IMR-90 (cell line): Measurements from ENCODE around the gene SUSD6. TPM values are rescaled to one million over a fixed set of nuclear protein-coding genes. Genes with fewer than 3 reads are reported as not detected.

Experiments
- ATAC-seq: fragments of 200-7000 bp; cut with Tn5 transposase; 2 replicates; pipeline ENCODE4 v1.9.1; 2020; ENCODE audit warnings: low read depth, mild to moderate bottlenecking, moderate library complexity
- BruUV-seq: library from RNA; stranded (reverse); fragments of 400-500 nt; replicated peaks from 2 replicates; lab custom pipeline; 2021; lab: Mats Ljungman, UMichigan
- CTCF ChIA-PET: fragments of 300-600 bp; formaldehyde crosslinking; extraction: SDS; loops from one replicate; lab custom pipeline; 2021; ENCODE audit warnings: antibody characterized with exemption; lab: Yijun Ruan, JAX
- POLR2A ChIA-PET: fragments of 300-600 bp; sonication (Branson Sonifier 250); formaldehyde crosslinking; loops from one replicate; lab custom pipeline; 2022; ENCODE audit warnings: antibody characterized with exemption; ENCODE audit not compliant: unreplicated experiment; lab: Charles Lee
- DNase-seq: peaks from one replicate; pipeline ENCODE4 v3.0.0; 2013
- H2AFZ ChIP-seq: replicated peaks from 2 replicates; pipeline ENCODE3; 2013; ENCODE audit warnings: low read length, mild to moderate bottlenecking; ENCODE audit not compliant: poor library complexity
- H2AK5ac ChIP-seq: 2 replicates; pipeline ENCODE4 v1.6.1; 2013; ENCODE audit warnings: low read depth, low read length, inconsistent platforms
- H2AK9ac ChIP-seq: replicated peaks from 2 replicates; pipeline ENCODE3; 2013; ENCODE audit warnings: mild to moderate bottlenecking, low read depth, low read length, moderate library complexity; ENCODE audit not compliant: poor library complexity
- H2BK120ac ChIP-seq: 2 replicates; pipeline ENCODE4 v1.6.1; 2013; ENCODE audit warnings: low read depth, low read length, inconsistent platforms
- H2BK15ac ChIP-seq: 3 replicates; pipeline ENCODE4 v1.6.1; 2013; ENCODE audit warnings: low read depth, low read length, inconsistent platforms
- H2BK20ac ChIP-seq: 2 replicates; pipeline ENCODE4 v1.6.1; 2013; ENCODE audit warnings: low read depth, mild to moderate bottlenecking, inconsistent platforms, low read length, moderate library complexity
- H2BK5ac ChIP-seq: 2 replicates; pipeline ENCODE4 v1.6.1; 2013; ENCODE audit warnings: mild to moderate bottlenecking, low read depth, low read length, inconsistent platforms; ENCODE audit not compliant: poor library complexity, severe bottlenecking
- H3K14ac ChIP-seq: replicated peaks from 2 replicates; pipeline ENCODE4 v1.6.1; 2013; ENCODE audit warnings: low read depth, low read length, inconsistent platforms
- H3K18ac ChIP-seq: 2 replicates; pipeline ENCODE4 v1.6.1; 2013; ENCODE audit warnings: low read depth, low read length, control low read depth
- H3K23ac ChIP-seq: 2 replicates; pipeline ENCODE4 v1.6.1; 2013; ENCODE audit warnings: low read depth, low read length, inconsistent platforms
- H3K27ac ChIP-seq: 2 replicates; pipeline ENCODE4 v1.5.1; 2013; ENCODE audit warnings: mild to moderate bottlenecking, control low read depth, low read length; ENCODE audit not compliant: insufficient read depth
- H3K27me3 ChIP-seq: 2 replicates; pipeline ENCODE4 v1.6.1; 2013; ENCODE audit warnings: low read length; ENCODE audit not compliant: control insufficient read depth, insufficient read depth
- H3K36me3 ChIP-seq: 2 replicates; pipeline ENCODE4 v1.6.1; 2013; ENCODE audit warnings: low read length, mixed read lengths; ENCODE audit not compliant: control insufficient read depth, insufficient read depth
- H3K4ac ChIP-seq: 2 replicates; pipeline ENCODE4 v1.6.1; 2013; ENCODE audit warnings: low read depth, low read length, inconsistent platforms
- H3K4me1 ChIP-seq: 2 replicates; pipeline ENCODE4 v1.6.1; 2013; ENCODE audit warnings: low read length, mixed read lengths; ENCODE audit not compliant: control insufficient read depth, insufficient read depth
- H3K4me2 ChIP-seq: 2 replicates; pipeline ENCODE4 v1.6.1; 2013; ENCODE audit warnings: low read depth, mild to moderate bottlenecking, control low read depth, low read length, moderate library complexity
- H3K4me3 ChIP-seq: 2 replicates; pipeline ENCODE4 v1.5.1; 2013; ENCODE audit warnings: low read depth, mild to moderate bottlenecking, control low read depth, low read length, moderate library complexity; ENCODE audit not compliant: insufficient read depth
- H3K56ac ChIP-seq: 2 replicates; pipeline ENCODE4 v1.6.1; 2013; ENCODE audit warnings: low read length, inconsistent platforms; ENCODE audit not compliant: insufficient read depth; ENCODE audit errors: extremely low read depth
- H3K79me1 ChIP-seq, 2 experiments: 2 replicates each; pipeline ENCODE4 v1.6.1; 2013; ENCODE audit warnings: low read length in 2 of 2, inconsistent platforms in 1 of 2, low read depth in 1 of 2
- H3K9ac ChIP-seq: 2 replicates; pipeline ENCODE4 v1.6.1; 2013; ENCODE audit warnings: low read depth, low read length, control low read depth
- H3K9me1 ChIP-seq: 2 replicates; pipeline ENCODE4 v1.6.1; 2013; ENCODE audit warnings: low read length, inconsistent platforms; ENCODE audit not compliant: insufficient read depth
- H3K9me3 ChIP-seq: 2 replicates; pipeline ENCODE4 v1.6.1; 2013; ENCODE audit warnings: low read length; ENCODE audit not compliant: control insufficient read depth, insufficient read depth
- H4K20me1 ChIP-seq: 2 replicates; pipeline ENCODE4 v1.6.1; 2013; ENCODE audit warnings: low read length, inconsistent platforms; ENCODE audit not compliant: insufficient read depth
- H4K5ac ChIP-seq: 2 replicates; pipeline ENCODE4 v1.6.1; 2013; ENCODE audit warnings: mild to moderate bottlenecking, low read depth, low read length, control low read depth
- H4K8ac ChIP-seq, 2 experiments: 2 replicates each; pipeline ENCODE4 v1.6.1; 2013; ENCODE audit warnings: low read depth in 2 of 2, low read length in 2 of 2, control low read depth in 1 of 2, inconsistent platforms in 1 of 2
- H4K91ac ChIP-seq: 2 replicates; pipeline ENCODE4 v1.6.1; 2013; ENCODE audit warnings: low read depth, low read length, inconsistent platforms; ENCODE audit not compliant: insufficient read depth
- CEBPB ChIP-seq: IDR thresholded peaks from 2 replicates; pipeline ENCODE4 v1.6.1; 2012; ENCODE audit warnings: low read depth, low read length, improper control_type of control experiment
- FOS ChIP-seq: fragments of 150-350 bp; IDR thresholded peaks from 2 replicates; pipeline ENCODE4 v1.6.1; 2016; ENCODE audit warnings: low read depth, low read length
- MAFK ChIP-seq: IDR thresholded peaks from 2 replicates; pipeline ENCODE4 v1.6.1; 2012; ENCODE audit warnings: low read depth, low read length, improper control_type of control experiment
- MXI1 ChIP-seq: IDR thresholded peaks from 2 replicates; pipeline ENCODE4 v1.6.1; 2012; ENCODE audit warnings: low read depth, mild to moderate bottlenecking, low read length, moderate library complexity, borderline replicate concordance
- WGBS, 2 experiments: methylation state at CpG; one replicate each; pipeline versions ENCODE4 v1.1.5 to v1.1.7; 2013; ENCODE audit warnings: missing lambda C conversion rate in 2 of 2; ENCODE audit not compliant: insufficient read length in 1 of 2; ENCODE audit errors: extremely low coverage in 2 of 2; 5-methylcytosine and 5-hydroxymethylcytosine counted together
- dilution Hi-C: fragments of 300-500 bp; cut with HindIII; formaldehyde crosslinking; loops from one replicate; pipeline ENCODE4 v1.14.3; 2018; ENCODE audit warnings: low sequenced_read_pairs; ENCODE audit not compliant: unreplicated experiment
- in situ Hi-C: fragments of 300-500 bp; cut with MboI; formaldehyde crosslinking; loops from 3 replicates; pipeline ENCODE4 v1.14.3; 2019; ENCODE audit warnings: low sequenced_read_pairs, inconsistent platforms, mixed read lengths
- intact Hi-C: fragments of 100-400 bp; cut with micrococcal nuclease; formaldehyde crosslinking; loops from 2 replicates; pipeline ENCODE4 v1.10.0; 2022
- polyA plus RNA-seq, 3 experiments: library from polyadenylated mRNA; depleted of rRNA; stranded (reverse); fragments of >200 nt; gene quantifications; 2 replicates each; pipeline ENCODE4 v1.2.3, GENCODE V29; 2012; ENCODE audit warnings: low replicate concordance in 1 of 3
- total RNA-seq: library from RNA; depleted of rRNA; stranded (reverse); fragments of >200 nt; gene quantifications from 2 replicates; pipeline ENCODE4 v1.2.3, GENCODE V29; 2012
- TF ChIP-seq, protein P1 (sequence below): fragments of 150-350 bp; IDR thresholded peaks from 2 replicates; pipeline ENCODE4 v1.6.1; 2017; ENCODE audit warnings: mild to moderate bottlenecking, antibody characterized with exemption, low read length, low read depth
- TF ChIP-seq, protein P2 (sequence below): fragments of 150-350 bp; IDR thresholded peaks from 2 replicates; pipeline ENCODE4 v1.6.1; 2016; ENCODE audit warnings: low read depth, mild to moderate bottlenecking, low read length, moderate library complexity, borderline replicate concordance

SUSD6 gene
- total and polyA plus RNA-seq, 2 of the 4 experiments (the other 2 are of a cell fraction): 2.3 to 10.1 TPM

DNA sequence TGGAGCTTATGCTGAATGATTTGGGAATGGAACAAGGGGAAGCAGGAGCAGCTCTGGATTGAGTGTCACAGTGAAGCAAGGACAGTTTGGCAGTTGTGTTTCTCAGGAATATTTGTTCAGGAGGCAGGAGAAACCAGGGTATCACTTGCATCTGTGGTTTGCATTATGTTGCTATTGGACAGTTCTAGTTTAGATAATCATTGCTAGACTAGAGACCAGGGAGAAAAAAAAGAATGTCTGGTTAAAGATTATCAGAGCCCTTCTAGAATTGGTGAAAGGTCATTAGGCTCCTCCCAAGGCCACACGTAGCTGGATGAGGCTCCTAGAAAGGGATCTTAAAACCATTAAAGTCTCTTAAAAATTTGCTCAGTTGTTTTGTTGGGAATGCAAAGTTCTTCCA lies 138.6 kb downstream of the SUSD6 start:
- H2AK9ac ChIP-seq: no peak overlapping the region
- no peaks in the 10 kb centered on the region for H3K9me1 ChIP-seq
- DNase-seq (no peak), ATAC-seq (no peak)
- peaks cover 2% of the 10 kb centered on the region; the same call in 1 of the 2 replicates for H3K27me3 ChIP-seq
- H3K79me1 ChIP-seq: no peaks in the 10 kb centered on the region
- no peak overlapping the region for H3K18ac ChIP-seq
- H2BK15ac ChIP-seq: no peak overlapping the region
- no peak overlapping the region for H3K4ac ChIP-seq
- TF ChIP-seq MXI1 (no peak), MAFK (no peak), CEBPB (no peak), FOS (no peak)
- TF ChIP-seq, protein P1, sequence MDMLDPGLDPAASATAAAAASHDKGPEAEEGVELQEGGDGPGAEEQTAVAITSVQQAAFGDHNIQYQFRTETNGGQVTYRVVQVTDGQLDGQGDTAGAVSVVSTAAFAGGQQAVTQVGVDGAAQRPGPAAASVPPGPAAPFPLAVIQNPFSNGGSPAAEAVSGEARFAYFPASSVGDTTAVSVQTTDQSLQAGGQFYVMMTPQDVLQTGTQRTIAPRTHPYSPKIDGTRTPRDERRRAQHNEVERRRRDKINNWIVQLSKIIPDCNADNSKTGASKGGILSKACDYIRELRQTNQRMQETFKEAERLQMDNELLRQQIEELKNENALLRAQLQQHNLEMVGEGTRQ: no peak
- TF ChIP-seq, protein P2, sequence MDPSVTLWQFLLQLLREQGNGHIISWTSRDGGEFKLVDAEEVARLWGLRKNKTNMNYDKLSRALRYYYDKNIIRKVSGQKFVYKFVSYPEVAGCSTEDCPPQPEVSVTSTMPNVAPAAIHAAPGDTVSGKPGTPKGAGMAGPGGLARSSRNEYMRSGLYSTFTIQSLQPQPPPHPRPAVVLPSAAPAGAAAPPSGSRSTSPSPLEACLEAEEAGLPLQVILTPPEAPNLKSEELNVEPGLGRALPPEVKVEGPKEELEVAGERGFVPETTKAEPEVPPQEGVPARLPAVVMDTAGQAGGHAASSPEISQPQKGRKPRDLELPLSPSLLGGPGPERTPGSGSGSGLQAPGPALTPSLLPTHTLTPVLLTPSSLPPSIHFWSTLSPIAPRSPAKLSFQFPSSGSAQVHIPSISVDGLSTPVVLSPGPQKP: no peak
- H3K14ac ChIP-seq: no peak overlapping the region
- intact Hi-C loops: no loop called here
- no CpG with 5 or more reads among the region's 1 CpG for WGBS, 2 experiments
- ChIA-PET POLR2A (no interaction called here), CTCF (no interaction called here)
- BruUV-seq: no TSS peak
- no peak overlapping the region for H3K56ac ChIP-seq
- no peaks in the 10 kb centered on the region for H3K4me1 ChIP-seq
- dilution Hi-C loops: no loop called here
- H4K8ac ChIP-seq: no peak overlapping the region
- H2BK20ac ChIP-seq: no peak overlapping the region
- no peak overlapping the region for H4K5ac ChIP-seq
- in situ Hi-C loops: loop anchor here (25.0 kb wide), 1 partner anchor 488 kb away; the partner anchor contains the start of gene GALNT16
- H3K27ac ChIP-seq: no peak overlapping the region
- H3K4me2 ChIP-seq: no peak overlapping the region
- no peak overlapping the region for H2BK5ac ChIP-seq
- H3K23ac ChIP-seq: no peak overlapping the region
- H3K4me3 ChIP-seq: no peak overlapping the region
- no peak overlapping the region for H2AFZ ChIP-seq
- H2AK5ac ChIP-seq: no peak overlapping the region
- H4K91ac ChIP-seq: no peak overlapping the region
- no peak overlapping the region for H3K9ac ChIP-seq
- H3K9me3 ChIP-seq: no peaks in the 10 kb centered on the region
- H3K36me3 ChIP-seq: no peaks in the 10 kb centered on the region
- H4K20me1 ChIP-seq: no peaks in the 10 kb centered on the region
- H2BK120ac ChIP-seq: no peak overlapping the region
